HG02885 (cell line): ENCODE measurements around the gene PAQR6.

Source experiments
- ATAC-seq: cut with Tn5 transposase; IDR thresholded peaks from one replicate; pipeline ENCODE4 v1.9.1; 2021; ENCODE audit warnings: mild to moderate bottlenecking; ENCODE audit not compliant: unreplicated experiment, poor library complexity

PAQR6 gene

GRCh38 chr1:156200044-156200443 is 47.8 kb downstream of the PAQR6 start:
- no peak for ATAC-seq

GRCh38 chr1:156198831-156199349 is 49.0 kb downstream of the PAQR6 start:
- ATAC-seq = peak; percentile 50

- no peak for ATAC-seq
Observed at GRCh38 chr1:156196445-156196844, 51.4 kb downstream of the PAQR6 start.

GRCh38 chr1:156195853-156196252 is 52.0 kb downstream of the PAQR6 start:
- ATAC-seq = no peak

GRCh38 chr1:156194300-156194652 is 53.6 kb downstream of the PAQR6 start:
- no peak for ATAC-seq

- ATAC-seq = peak; percentile 96
Observed at GRCh38 chr1:156193488-156194299, 54.2 kb downstream of the PAQR6 start, which contains the start of gene SLC25A44. TSS of gene SLC25A44 (plus strand) at chr1:156194104. CDS start at chr1:156199848, 5,744 bp downstream.
